Mesothelial cell of epicardium (in vitro differentiated cells): Measurements from ENCODE around the gene REELD1. TPM values are rescaled to one million over a fixed set of nuclear protein-coding genes. Genes with fewer than 3 reads are reported as not detected.

ENCODE experiments used
- DNase-seq, 2 experiments: peaks; one replicate each; pipeline ENCODE4 v3.0.0; 2021; ENCODE audit warnings: low spot score in 2 of 2; ENCODE audit not compliant: unreplicated experiment in 2 of 2
- H3K27ac Mint-ChIP-seq: 2 replicates; pipeline ENCODE4 v1.8.0; 2021; ENCODE audit warnings: mixed read lengths
- H3K27me3 Mint-ChIP-seq: 2 replicates; pipeline ENCODE4 v1.8.0; 2021; ENCODE audit warnings: low read depth, mixed read lengths
- H3K36me3 Mint-ChIP-seq: 2 replicates; pipeline ENCODE4 v1.8.0; 2021; ENCODE audit warnings: mixed read lengths
- H3K4me1 Mint-ChIP-seq: 2 replicates; pipeline ENCODE4 v1.8.0; 2021; ENCODE audit warnings: mixed read lengths
- H3K4me3 Mint-ChIP-seq: 2 replicates; pipeline ENCODE4 v1.8.0; 2021; ENCODE audit warnings: mild to moderate bottlenecking, moderate library complexity, mixed read lengths
- H3K9me3 Mint-ChIP-seq: 2 replicates; pipeline ENCODE4 v1.8.0; 2021; ENCODE audit warnings: mixed read lengths
- total RNA-seq: library from RNA; stranded (reverse); gene quantifications from 3 replicates; pipeline ENCODE4 v1.2.1, GENCODE V29; 2021
- TF ChIP-seq, protein P1 (sequence below): fragments of 200-600 bp; sonication (generic); IDR thresholded peaks from one replicate; pipeline ENCODE4 v1.5.0; 2021; ENCODE audit warnings: antibody characterized with exemption; ENCODE audit not compliant: unreplicated experiment

Gene REELD1
- total RNA-seq, 1 donor from 2014 or later: 0.13 TPM

DNA sequence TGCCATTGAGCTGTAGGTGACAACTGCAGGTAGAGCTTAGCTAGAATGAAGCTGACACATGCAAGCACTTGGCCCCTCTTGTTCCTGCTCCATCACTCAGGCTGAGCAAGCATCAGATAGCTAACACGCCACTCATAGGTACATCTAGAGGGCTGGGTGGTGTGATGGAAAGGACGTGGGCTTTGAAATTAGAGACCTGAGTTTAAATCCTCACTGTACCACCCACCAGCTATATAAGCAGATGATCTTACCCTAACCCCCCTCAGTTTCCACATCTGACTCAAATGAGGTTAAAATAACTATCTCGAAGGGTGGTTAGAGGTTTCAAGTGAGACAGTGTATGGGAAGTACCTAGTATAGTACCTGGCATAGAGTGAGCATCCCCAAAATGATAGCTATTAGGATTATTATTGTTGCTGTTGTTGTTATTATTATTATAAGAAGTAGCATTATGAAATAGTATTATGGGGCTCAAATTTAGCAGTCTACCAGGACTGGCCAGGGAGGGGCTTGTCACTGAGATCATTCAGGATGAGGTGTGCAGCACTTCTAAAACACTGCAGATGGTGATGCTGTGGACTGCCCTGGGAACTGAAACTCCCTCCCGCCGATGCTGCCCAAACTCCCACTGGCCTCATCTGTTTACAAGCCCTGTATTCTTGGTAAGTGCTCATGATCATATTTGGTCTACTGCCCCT lies 59.0 kb downstream of the REELD1 start:
- H3K36me3 Mint-ChIP-seq: no peaks in the 10 kb centered on the region
- H3K27me3 Mint-ChIP-seq: no peaks in the 10 kb centered on the region
- TF ChIP-seq, protein P1, sequence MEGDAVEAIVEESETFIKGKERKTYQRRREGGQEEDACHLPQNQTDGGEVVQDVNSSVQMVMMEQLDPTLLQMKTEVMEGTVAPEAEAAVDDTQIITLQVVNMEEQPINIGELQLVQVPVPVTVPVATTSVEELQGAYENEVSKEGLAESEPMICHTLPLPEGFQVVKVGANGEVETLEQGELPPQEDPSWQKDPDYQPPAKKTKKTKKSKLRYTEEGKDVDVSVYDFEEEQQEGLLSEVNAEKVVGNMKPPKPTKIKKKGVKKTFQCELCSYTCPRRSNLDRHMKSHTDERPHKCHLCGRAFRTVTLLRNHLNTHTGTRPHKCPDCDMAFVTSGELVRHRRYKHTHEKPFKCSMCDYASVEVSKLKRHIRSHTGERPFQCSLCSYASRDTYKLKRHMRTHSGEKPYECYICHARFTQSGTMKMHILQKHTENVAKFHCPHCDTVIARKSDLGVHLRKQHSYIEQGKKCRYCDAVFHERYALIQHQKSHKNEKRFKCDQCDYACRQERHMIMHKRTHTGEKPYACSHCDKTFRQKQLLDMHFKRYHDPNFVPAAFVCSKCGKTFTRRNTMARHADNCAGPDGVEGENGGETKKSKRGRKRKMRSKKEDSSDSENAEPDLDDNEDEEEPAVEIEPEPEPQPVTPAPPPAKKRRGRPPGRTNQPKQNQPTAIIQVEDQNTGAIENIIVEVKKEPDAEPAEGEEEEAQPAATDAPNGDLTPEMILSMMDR: no peak

DNA sequence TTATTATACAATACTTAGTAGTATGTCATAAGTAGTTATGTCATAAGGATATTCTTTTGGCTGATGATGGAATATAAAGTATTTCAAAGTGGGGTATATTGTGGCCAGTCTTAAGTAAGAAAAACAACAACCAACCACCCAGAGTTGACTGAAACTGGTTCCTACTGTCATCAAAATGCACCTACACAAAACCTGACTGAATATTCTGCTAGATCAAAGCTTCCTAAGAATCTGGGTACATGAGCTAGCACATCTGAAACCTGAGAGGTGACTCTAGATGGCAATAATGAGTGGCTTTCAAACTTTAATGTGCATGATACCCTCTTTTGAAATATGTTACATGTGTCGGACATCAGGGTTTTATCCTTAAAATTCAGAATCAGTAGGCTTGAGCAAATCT lies 60.4 kb downstream of the REELD1 start:
- H3K9me3 Mint-ChIP-seq: peaks cover 4% of the 10 kb centered on the region
- DNase-seq: no peak
- no peak overlapping the region for H3K4me3 Mint-ChIP-seq
- no peaks in the 10 kb centered on the region for H3K36me3 Mint-ChIP-seq
- no peaks in the 10 kb centered on the region for H3K27me3 Mint-ChIP-seq
- TF ChIP-seq, protein P1: no peak
- H3K27ac Mint-ChIP-seq: no peak overlapping the region
- H3K4me1 Mint-ChIP-seq: no peaks in the 10 kb centered on the region

More for the DNA sequence above, 59.0 kb downstream of the REELD1 start:
- peaks cover 4% of the 10 kb centered on the region for H3K9me3 Mint-ChIP-seq
- H3K4me3 Mint-ChIP-seq: no peak overlapping the region
- no peaks in the 10 kb centered on the region for H3K4me1 Mint-ChIP-seq
- no peak overlapping the region for H3K27ac Mint-ChIP-seq
- DNase-seq: no peak

DNA sequence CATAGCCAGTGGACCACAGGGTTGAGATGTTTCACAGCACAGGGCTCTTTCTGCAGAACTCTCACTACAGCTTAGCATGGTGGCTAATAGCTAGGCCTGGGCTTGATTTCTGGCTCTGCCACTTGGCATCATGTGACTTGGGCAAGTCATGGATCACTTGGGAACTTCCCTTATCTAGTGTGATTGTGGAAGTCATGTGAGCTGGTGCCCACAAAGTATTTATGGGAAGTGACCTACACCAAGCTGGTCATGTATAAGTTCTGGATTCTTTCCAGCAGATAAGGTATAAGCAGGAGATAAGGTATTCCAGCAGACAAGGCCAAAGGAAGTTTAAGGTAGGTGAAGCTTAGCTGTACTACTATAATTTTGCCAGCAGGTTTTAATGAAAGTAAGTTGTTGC lies 61.0 kb downstream of the REELD1 start:
- Mint-ChIP-seq H3K36me3 (no peaks in the 10 kb centered on the region), H3K9me3 (peaks cover 4% of the 10 kb centered on the region), H3K4me1 (no peaks in the 10 kb centered on the region), H3K27ac (no peak overlapping the region), H3K27me3 (no peaks in the 10 kb centered on the region), H3K4me3 (no peak overlapping the region)
- DNase-seq: no peak
- TF ChIP-seq, protein P1: peak; percentile 15

DNA sequence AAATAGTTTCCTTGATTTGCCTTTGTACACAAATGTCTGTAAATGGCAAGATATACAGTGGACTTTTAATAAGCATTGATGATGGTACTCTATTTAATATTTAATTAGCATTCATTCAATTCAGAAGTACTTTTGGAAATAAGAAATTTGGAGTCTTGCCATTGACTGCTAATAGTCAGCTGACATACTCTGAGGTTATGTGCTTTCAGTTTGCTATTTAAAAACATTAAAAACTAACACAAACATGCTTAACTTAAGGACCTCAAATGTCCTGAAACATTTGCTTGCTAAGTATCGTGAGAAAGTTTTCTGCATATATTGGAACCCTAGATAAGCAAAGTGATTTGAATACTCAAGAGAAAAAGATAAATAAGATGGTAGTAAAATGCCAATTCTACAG lies 64.6 kb downstream of the REELD1 start:
- Mint-ChIP-seq H3K27me3 (no peaks in the 10 kb centered on the region), H3K36me3 (no peaks in the 10 kb centered on the region), H3K4me3 (no peak overlapping the region), H3K9me3 (peaks cover 4% of the 10 kb centered on the region), H3K4me1 (no peaks in the 10 kb centered on the region), H3K27ac (no peak overlapping the region)
- TF ChIP-seq, protein P1: no peak
- DNase-seq: no peak

Other genes starting within 250 kb of the REELD1 start
- gene LSM6, start 38.8 kb upstream of the REELD1 start, total RNA-seq: 37.0 to 42.0 TPM (median 41.6 TPM) in 3 replicates